Non-pigmented ciliary epithelial cell (primary cell): ENCODE measurements around the gene SLC9B1.
"Not testable (repeated sequence)": the region's sequence is repeated elsewhere in the genome, so short reads cannot be mapped to it uniquely, and the experiment has no call there.

Source experiments
- DNase-seq: peaks from one replicate; pipeline ENCODE4 v3.0.0-alpha.2; 2010; ENCODE audit warnings: low read depth

Gene SLC9B1

GRCh38 chr4:102878349-102878748 is 141.2 kb downstream of the SLC9B1 start:
- DNase-seq, result peak; percentile 18

- DNase-seq, result not testable (repeated sequence)
Measured at GRCh38 chr4:102877477-102878106, 141.9 kb downstream of the SLC9B1 start.

GRCh38 chr4:102871772-102872171 is 147.7 kb downstream of the SLC9B1 start:
- DNase-seq, result no peak

- no peak for DNase-seq
Measured at GRCh38 chr4:102869569-102870197, 149.8 kb downstream of the SLC9B1 start.

GRCh38 chr4:102868781-102869568 is 150.5 kb downstream of the SLC9B1 start, which contains the start of gene CISD2:
Gene CISD2, plus strand, starts transcription at chr4:102868992. Its CDS starts 93 bp downstream, at chr4:102869085.
- peak; percentile 37 for DNase-seq

- no peak for DNase-seq
Measured at GRCh38 chr4:102868153-102868780, 151.2 kb downstream of the SLC9B1 start.

- no peak for DNase-seq
Measured at GRCh38 chr4:102867278-102868152, 152.0 kb downstream of the SLC9B1 start.

GRCh38 chr4:102865327-102865726 is 154.2 kb downstream of the SLC9B1 start:
- not testable (repeated sequence) for DNase-seq

- no peak for DNase-seq
Measured at GRCh38 chr4:102862747-102863146, 156.8 kb downstream of the SLC9B1 start.

GRCh38 chr4:102862016-102862415 is 157.5 kb downstream of the SLC9B1 start:
- no peak for DNase-seq

GRCh38 chr4:102860611-102861324 is 158.7 kb downstream of the SLC9B1 start:
- no peak for DNase-seq

- DNase-seq, result no peak
Measured at GRCh38 chr4:102858828-102859464, 160.6 kb downstream of the SLC9B1 start.
